ENCODE results near the gene LIPE.

DNA sequence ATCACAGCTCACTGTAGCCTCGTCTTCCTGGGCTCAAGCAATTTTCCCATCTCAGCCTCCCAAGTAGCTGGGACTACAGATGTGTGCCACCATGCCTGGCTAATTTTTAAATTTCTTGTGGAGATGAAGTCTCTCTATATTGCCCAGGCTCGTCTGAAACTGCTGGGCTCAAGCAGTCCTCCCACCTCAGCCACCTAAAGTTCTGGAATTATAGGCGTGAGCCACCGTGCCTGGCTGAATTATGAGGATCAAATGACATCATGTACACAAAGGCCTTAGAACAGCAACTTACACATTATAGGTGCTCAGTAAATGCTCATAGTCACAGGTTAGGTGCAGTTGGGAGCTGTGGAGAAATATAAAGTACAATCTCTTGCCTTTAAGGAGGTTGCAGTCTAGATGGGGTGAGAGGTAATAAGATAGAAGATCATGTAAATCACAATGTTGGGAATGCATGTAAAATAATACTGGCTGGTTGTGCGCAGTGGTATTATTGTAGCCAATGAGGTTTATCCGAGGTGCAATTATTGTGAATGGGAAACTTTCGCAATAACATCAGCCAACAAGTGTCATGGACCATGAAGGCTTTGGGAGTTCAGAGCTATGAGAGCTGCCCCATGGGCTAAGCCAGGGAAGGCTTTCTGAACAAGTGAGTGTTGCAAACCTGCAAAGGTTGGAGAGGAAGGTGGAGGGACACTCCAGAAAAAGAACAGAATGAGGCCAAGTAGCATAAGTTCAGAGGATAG, 45.4 kb upstream of the LIPE start:
- TF ChIP-seq, protein P1, sequence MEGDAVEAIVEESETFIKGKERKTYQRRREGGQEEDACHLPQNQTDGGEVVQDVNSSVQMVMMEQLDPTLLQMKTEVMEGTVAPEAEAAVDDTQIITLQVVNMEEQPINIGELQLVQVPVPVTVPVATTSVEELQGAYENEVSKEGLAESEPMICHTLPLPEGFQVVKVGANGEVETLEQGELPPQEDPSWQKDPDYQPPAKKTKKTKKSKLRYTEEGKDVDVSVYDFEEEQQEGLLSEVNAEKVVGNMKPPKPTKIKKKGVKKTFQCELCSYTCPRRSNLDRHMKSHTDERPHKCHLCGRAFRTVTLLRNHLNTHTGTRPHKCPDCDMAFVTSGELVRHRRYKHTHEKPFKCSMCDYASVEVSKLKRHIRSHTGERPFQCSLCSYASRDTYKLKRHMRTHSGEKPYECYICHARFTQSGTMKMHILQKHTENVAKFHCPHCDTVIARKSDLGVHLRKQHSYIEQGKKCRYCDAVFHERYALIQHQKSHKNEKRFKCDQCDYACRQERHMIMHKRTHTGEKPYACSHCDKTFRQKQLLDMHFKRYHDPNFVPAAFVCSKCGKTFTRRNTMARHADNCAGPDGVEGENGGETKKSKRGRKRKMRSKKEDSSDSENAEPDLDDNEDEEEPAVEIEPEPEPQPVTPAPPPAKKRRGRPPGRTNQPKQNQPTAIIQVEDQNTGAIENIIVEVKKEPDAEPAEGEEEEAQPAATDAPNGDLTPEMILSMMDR (IDR thresholded peaks at IDR 0.05; ENCODE audit: low read depth, low read length, poor library complexity, severe bottlenecking) = no peak
- no peak for TF ChIP-seq EZH2phosphoT487 (IDR thresholded peaks at IDR 0.05; ENCODE audit: borderline replicate concordance, low read length)
